GM23248 (cell line): ENCODE results near the gene CPEB1. TPM values are rescaled to one million over a fixed set of nuclear protein-coding genes. Genes with fewer than 3 reads are reported as not detected.

ENCODE experiments used
- DNase-seq: peaks from one replicate; pipeline ENCODE4 v3.0.0-alpha.2; 2015
- H2AFZ ChIP-seq: fragments of 200-600 bp; sonication (generic); 2 replicates; pipeline ENCODE4 v1.6.1; 2016; ENCODE audit warnings: antibody characterized with exemption
- H3F3A ChIP-seq: fragments of 200-600 bp; sonication (generic); 2 replicates; pipeline ENCODE4 v1.6.1; 2016; ENCODE audit warnings: mild to moderate bottlenecking, antibody characterized with exemption, mixed run types; ENCODE audit not compliant: insufficient read depth
- H3K27ac ChIP-seq: fragments of 200-600 bp; sonication (generic); 2 replicates; pipeline ENCODE4 v1.5.1; 2016; ENCODE audit warnings: mild to moderate bottlenecking
- H3K27me3 ChIP-seq: fragments of 200-600 bp; sonication (generic); replicated peaks from 2 replicates; pipeline ENCODE4 v1.6.1; 2016; ENCODE audit warnings: mild to moderate bottlenecking; ENCODE audit not compliant: insufficient read depth
- H3K36me3 ChIP-seq: fragments of 200-600 bp; sonication (generic); 2 replicates; pipeline ENCODE4 v1.6.1; 2016; ENCODE audit warnings: low read depth, mild to moderate bottlenecking
- H3K4me1 ChIP-seq: fragments of 200-600 bp; sonication (generic); 2 replicates; pipeline ENCODE4 v1.6.1; 2016; ENCODE audit warnings: mild to moderate bottlenecking; ENCODE audit not compliant: insufficient read depth
- H3K4me2 ChIP-seq: fragments of 200-600 bp; sonication (generic); one replicate; pipeline ENCODE4 v1.6.1; 2016; ENCODE audit warnings: mild to moderate bottlenecking; ENCODE audit not compliant: unreplicated experiment
- H3K4me3 ChIP-seq: fragments of 200-600 bp; sonication (generic); 2 replicates; pipeline ENCODE4 v1.5.1; 2016; ENCODE audit warnings: mild to moderate bottlenecking
- H3K79me2 ChIP-seq: fragments of 200-600 bp; sonication (generic); 2 replicates; pipeline ENCODE4 v1.6.1; 2016; ENCODE audit warnings: mild to moderate bottlenecking; ENCODE audit not compliant: insufficient read depth
- H3K9ac ChIP-seq: fragments of 200-600 bp; sonication (generic); 2 replicates; pipeline ENCODE4 v1.6.1; 2016; ENCODE audit warnings: mild to moderate bottlenecking
- H3K9me2 ChIP-seq: fragments of 200-600 bp; sonication (generic); 2 replicates; pipeline ENCODE4 v1.6.1; 2016; ENCODE audit warnings: mixed run types, mild to moderate bottlenecking, moderate library complexity; ENCODE audit not compliant: insufficient read depth
- H3K9me3 ChIP-seq: fragments of 200-600 bp; sonication (generic); one replicate; pipeline ENCODE4 v1.6.1; 2017; ENCODE audit warnings: low read depth
- H4K20me1 ChIP-seq: fragments of 200-600 bp; sonication (generic); 2 replicates; pipeline ENCODE4 v1.6.0; 2016; ENCODE audit not compliant: insufficient read depth
- EZH2 ChIP-seq: fragments of 200-600 bp; sonication (generic); IDR thresholded peaks from 2 replicates; pipeline ENCODE4 v1.6.1; 2018; ENCODE audit warnings: antibody characterized with exemption, mild to moderate bottlenecking; ENCODE audit not compliant: insufficient read depth, poor library complexity, severe bottlenecking
- EZH2phosphoT487 ChIP-seq: fragments of 200-600 bp; sonication (generic); IDR thresholded peaks from 2 replicates; pipeline ENCODE4 v1.6.1; 2018; ENCODE audit warnings: antibody characterized with exemption, moderate library complexity, mild to moderate bottlenecking, low read depth; ENCODE audit not compliant: insufficient read depth
- WGBS, 2 experiments: methylation state at CpG; one replicate each; pipeline ENCODE4 v1.1.6; 2015 to 2017; ENCODE audit warnings: low lambda C conversion rate in 2 of 2, low coverage in 1 of 2; ENCODE audit errors: missing lambda C conversion rate in 2 of 2; 5-methylcytosine and 5-hydroxymethylcytosine counted together
- in situ Hi-C: fragments of 300-500 bp; cut with MboI; formaldehyde crosslinking; loops from 2 replicates; pipeline ENCODE4 v1.15.0; 2020
- polyA plus RNA-seq: library from polyadenylated mRNA; unstranded; fragments of >200 nt; fragmentation: Nextera tagmentation; extraction: Ambion mirVana; gene quantifications from 2 replicates; pipeline ENCODE4 v1.2.1, GENCODE V29; 2016
- total RNA-seq: library from RNA; depleted of rRNA; stranded (reverse); fragments of >200 nt; shearing (Covaris generic); gene quantifications from 2 replicates; pipeline ENCODE4 v1.2.3, GENCODE V29; 2014

The CPEB1 gene
- total and polyA plus RNA-seq, 2 experiments from 2014 or later = 5.6 to 8.6 TPM

- Histone ChIP-seq H3K27me3 (no peaks in the 10 kb centered on the region), H3K9me2 (no peaks in the 10 kb centered on the region), H2AFZ (no peak overlapping the region), H3K4me3 (no peak overlapping the region), H3K4me1 (no peaks in the 10 kb centered on the region), H3K27ac (no peak overlapping the region), H3K9me3 (no peaks in the 10 kb centered on the region), H3K4me2 (no peak overlapping the region), H3K9ac (no peak overlapping the region), H3F3A (no peaks in the 10 kb centered on the region), H3K36me3 (no peaks in the 10 kb centered on the region), H4K20me1 (no peaks in the 10 kb centered on the region), H3K79me2 (no peaks in the 10 kb centered on the region)
- in situ Hi-C loops = no loop called here
- WGBS, 2 experiments = 40 to 58% methylated on average over 1 of the region's 1 CpG
- TF ChIP-seq EZH2 = no peak
- TF ChIP-seq EZH2phosphoT487 = no peak
- no peak for DNase-seq
These were observed 25.2 kb downstream of the CPEB1 start for GRCh38 chr15:82621970-82622369.

GRCh38 chr15:82613747-82614146 lies 33.4 kb downstream of the CPEB1 start:
- no peaks in the 10 kb centered on the region for H3K36me3 ChIP-seq
- H3K9ac ChIP-seq = no peak overlapping the region
- H3K27ac ChIP-seq = no peak overlapping the region
- 0 out of 2 replicates have a peak, but pooled peaks cover 7% of the 10 kb centered on the region for H3K4me1 ChIP-seq
- no peak for DNase-seq
- H3K9me3 ChIP-seq = no peaks in the 10 kb centered on the region
- WGBS, 2 experiments = 17 to 23% methylated on average over 10 to 12 of the region's 12 CpGs
- H3K9me2 ChIP-seq = no peaks in the 10 kb centered on the region
- H3K4me3 ChIP-seq = no peak overlapping the region
- TF ChIP-seq EZH2 (no peak), EZH2phosphoT487 (no peak)
- no peaks in the 10 kb centered on the region for H4K20me1 ChIP-seq
- H3K27me3 ChIP-seq = no peaks in the 10 kb centered on the region
- peak overlapping the region; percentile 45 for H3K4me2 ChIP-seq
- peak overlapping the region; percentile 38 for H2AFZ ChIP-seq
- H3K79me2 ChIP-seq = no peaks in the 10 kb centered on the region
- no peaks in the 10 kb centered on the region for H3F3A ChIP-seq
- in situ Hi-C loops = no loop called here

- 83 to 90% methylated on average over 4 of the region's 4 CpGs for WGBS, 2 experiments
- no peaks in the 10 kb centered on the region for H3K27me3 ChIP-seq
- no peak overlapping the region for H3K4me2 ChIP-seq
- H3K9me3 ChIP-seq = no peaks in the 10 kb centered on the region
- no peaks in the 10 kb centered on the region for H3F3A ChIP-seq
- in situ Hi-C loops = no loop called here
- no peak overlapping the region for H3K9ac ChIP-seq
- no peak overlapping the region for H2AFZ ChIP-seq
- H4K20me1 ChIP-seq = no peaks in the 10 kb centered on the region
- no peaks in the 10 kb centered on the region for H3K36me3 ChIP-seq
- TF ChIP-seq EZH2 (no peak), EZH2phosphoT487 (no peak)
- DNase-seq = no peak
- H3K79me2 ChIP-seq = no peaks in the 10 kb centered on the region
- no peak overlapping the region for H3K4me3 ChIP-seq
- H3K4me1 ChIP-seq = 0 out of 2 replicates have a peak, but pooled peaks cover 7% of the 10 kb centered on the region
- H3K9me2 ChIP-seq = no peaks in the 10 kb centered on the region
- H3K27ac ChIP-seq = no peak overlapping the region
These were observed 35.8 kb downstream of the CPEB1 start for GRCh38 chr15:82611348-82611747.

GRCh38 chr15:82602195-82602594 lies 45.0 kb downstream of the CPEB1 start:
- Histone ChIP-seq H3K9me2 (no peaks in the 10 kb centered on the region), H3F3A (no peaks in the 10 kb centered on the region), H4K20me1 (no peaks in the 10 kb centered on the region), H3K9me3 (no peaks in the 10 kb centered on the region), H3K36me3 (no peaks in the 10 kb centered on the region), H3K79me2 (no peaks in the 10 kb centered on the region), H3K4me3 (no peak overlapping the region), H3K27me3 (no peaks in the 10 kb centered on the region), H3K27ac (no peak overlapping the region), H3K9ac (no peak overlapping the region), H2AFZ (no peak overlapping the region), H3K4me1 (no peaks in the 10 kb centered on the region), H3K4me2 (no peak overlapping the region)
- no peak for TF ChIP-seq EZH2
- TF ChIP-seq EZH2phosphoT487 = no peak
- WGBS, 2 experiments = 86 to 94% methylated on average over 5 of the region's 5 CpGs
- in situ Hi-C loops = no loop called here
- no peak for DNase-seq

GRCh38 chr15:82599862-82600261 lies 47.3 kb downstream of the CPEB1 start:
- DNase-seq = no peak
- Histone ChIP-seq H3K79me2 (no peaks in the 10 kb centered on the region), H3K36me3 (no peaks in the 10 kb centered on the region), H4K20me1 (no peaks in the 10 kb centered on the region), H3K4me2 (no peak overlapping the region), H3K4me1 (no peaks in the 10 kb centered on the region), H2AFZ (no peak overlapping the region), H3F3A (no peaks in the 10 kb centered on the region), H3K4me3 (no peak overlapping the region), H3K9me2 (no peaks in the 10 kb centered on the region), H3K27me3 (no peaks in the 10 kb centered on the region), H3K27ac (no peak overlapping the region), H3K9me3 (no peaks in the 10 kb centered on the region), H3K9ac (no peak overlapping the region)
- TF ChIP-seq EZH2phosphoT487 (no peak), EZH2 (no peak)
- in situ Hi-C loops = no loop called here
- 88 to 89% methylated on average over 1 of the region's 1 CpG for WGBS, 2 experiments
